ENCODE results near the gene ACTRT3. TPM values are rescaled to one million over a fixed set of nuclear protein-coding genes. Genes with fewer than 3 reads are reported as not detected.

ACTRT3 gene
- total RNA-seq, 2 donors from 2014 or later: 0.46 to 4.5 TPM

DNA sequence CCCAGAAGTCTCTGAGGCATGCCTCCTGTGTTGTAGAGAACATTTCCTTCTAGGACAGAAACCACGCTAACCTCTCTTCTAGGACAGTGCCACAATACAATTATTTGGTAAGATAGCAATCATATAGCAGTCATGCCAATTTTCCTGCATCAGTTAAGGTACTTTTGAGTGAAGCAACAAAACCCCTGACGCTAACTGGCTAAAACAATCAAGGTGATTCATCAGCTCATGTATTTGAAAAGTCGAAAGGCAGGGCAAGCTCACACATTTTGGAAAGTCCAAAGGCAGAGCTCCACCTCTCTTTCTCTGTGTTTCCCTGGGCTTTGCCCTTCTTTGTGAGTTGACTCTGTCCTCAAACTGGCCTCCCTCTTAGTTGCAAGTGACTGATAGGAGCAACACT, 14.7 kb downstream of the ACTRT3 start:
- WGBS: 57% methylated on average over 3 of the region's 3 CpGs
- H3K4me1 ChIP-seq (replicated peaks): no peaks in the 10 kb centered on the region
- H3K9me3 ChIP-seq: no peaks in the 10 kb centered on the region
- no peaks in the 10 kb centered on the region for H3K27me3 ChIP-seq (replicated peaks; ENCODE audit: insufficient read depth)
- H3K4me3 ChIP-seq: no peak overlapping the region
- no peak for DNase-seq (ENCODE audit: low spot score)
- TF ChIP-seq POLR2A (IDR thresholded peaks at IDR 0.05) (no peak), POLR2AphosphoS5 (IDR thresholded peaks at IDR 0.05) (no peak), CTCF (IDR thresholded peaks at IDR 0.05) (no peak)
- intact Hi-C loops (cut with DNase I): no loop called here
- H3K36me3 ChIP-seq: no peaks in the 10 kb centered on the region
- H3K27ac ChIP-seq: no peak overlapping the region

GRCh38 chr3:169751875-169752274, 17.5 kb downstream of the ACTRT3 start:
- no peak for DNase-seq (ENCODE audit: low spot score)
- Histone ChIP-seq H3K9me3 (no peaks in the 10 kb centered on the region), H3K27ac (no peak overlapping the region), H3K36me3 (no peaks in the 10 kb centered on the region), H3K4me3 (no peak overlapping the region), H3K27me3 (replicated peaks; ENCODE audit: insufficient read depth) (no peaks in the 10 kb centered on the region), H3K4me1 (replicated peaks) (no peaks in the 10 kb centered on the region)
- WGBS: 74% methylated on average over 2 of the region's 2 CpGs
- TF ChIP-seq CTCF (IDR thresholded peaks at IDR 0.05): no peak
- TF ChIP-seq POLR2AphosphoS5 (IDR thresholded peaks at IDR 0.05): no peak
- TF ChIP-seq POLR2A (IDR thresholded peaks at IDR 0.05): no peak
- intact Hi-C loops (cut with DNase I): no loop called here

DNA sequence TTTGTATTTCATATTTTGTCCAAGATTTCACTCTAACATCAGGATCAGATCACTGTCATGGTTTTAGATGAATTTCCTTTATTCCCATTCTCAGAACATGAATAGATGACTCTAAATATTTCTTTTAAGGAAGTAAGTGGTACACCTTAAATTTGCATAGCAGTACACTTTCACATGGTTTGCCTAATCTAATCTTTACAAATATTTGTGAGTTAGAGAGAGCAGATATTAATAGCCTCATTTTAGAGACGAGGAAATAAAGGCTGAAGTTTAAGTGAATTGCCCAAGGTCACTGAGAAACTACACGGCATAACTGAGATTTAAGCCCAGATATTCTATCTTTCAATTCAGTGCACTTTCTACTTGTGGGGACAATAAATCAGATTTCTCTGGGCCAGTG, 18.7 kb downstream of the ACTRT3 start:
- Histone ChIP-seq H3K4me3 (no peak overlapping the region), H3K36me3 (no peaks in the 10 kb centered on the region), H3K4me1 (replicated peaks) (no peaks in the 10 kb centered on the region), H3K9me3 (no peaks in the 10 kb centered on the region), H3K27ac (no peak overlapping the region), H3K27me3 (replicated peaks; ENCODE audit: insufficient read depth) (no peaks in the 10 kb centered on the region)
- intact Hi-C loops (cut with DNase I): no loop called here
- 63% methylated on average over 2 of the region's 2 CpGs for WGBS
- TF ChIP-seq POLR2A (IDR thresholded peaks at IDR 0.05): no peak
- no peak for TF ChIP-seq CTCF (IDR thresholded peaks at IDR 0.05)
- DNase-seq (ENCODE audit: low spot score): no peak

DNA sequence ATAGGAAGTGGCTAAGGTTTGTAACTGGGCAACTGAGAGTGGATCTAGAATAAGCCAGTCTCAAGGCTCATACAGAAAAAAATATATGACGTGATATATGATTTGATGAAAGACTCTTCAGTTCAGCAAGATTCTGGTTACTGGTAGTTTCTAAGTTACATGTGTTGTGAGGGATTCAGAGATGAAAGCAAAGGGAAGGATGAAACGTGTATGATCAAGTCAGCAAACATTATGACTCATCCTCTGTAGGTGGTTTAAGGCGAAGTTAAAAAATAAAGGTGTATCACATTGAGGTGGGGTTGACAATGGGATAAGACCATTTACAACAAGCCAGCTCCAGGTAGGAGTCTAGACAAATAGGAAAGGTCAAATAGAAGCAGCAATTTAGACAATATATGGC, 20.7 kb downstream of the ACTRT3 start:
- no peak overlapping the region for H3K27ac ChIP-seq
- DNase-seq (ENCODE audit: low spot score): no peak
- 47% methylated on average over 3 of the region's 3 CpGs for WGBS
- no peak overlapping the region for H3K4me3 ChIP-seq
- no peaks in the 10 kb centered on the region for H3K4me1 ChIP-seq (replicated peaks)
- no peaks in the 10 kb centered on the region for H3K27me3 ChIP-seq (replicated peaks; ENCODE audit: insufficient read depth)
- no peaks in the 10 kb centered on the region for H3K36me3 ChIP-seq
- no peaks in the 10 kb centered on the region for H3K9me3 ChIP-seq
- intact Hi-C loops (cut with DNase I): no loop called here
- no peak for TF ChIP-seq POLR2A (IDR thresholded peaks at IDR 0.05)
- no peak for TF ChIP-seq CTCF (IDR thresholded peaks at IDR 0.05)
- TF ChIP-seq POLR2AphosphoS5 (IDR thresholded peaks at IDR 0.05): no peak

DNA sequence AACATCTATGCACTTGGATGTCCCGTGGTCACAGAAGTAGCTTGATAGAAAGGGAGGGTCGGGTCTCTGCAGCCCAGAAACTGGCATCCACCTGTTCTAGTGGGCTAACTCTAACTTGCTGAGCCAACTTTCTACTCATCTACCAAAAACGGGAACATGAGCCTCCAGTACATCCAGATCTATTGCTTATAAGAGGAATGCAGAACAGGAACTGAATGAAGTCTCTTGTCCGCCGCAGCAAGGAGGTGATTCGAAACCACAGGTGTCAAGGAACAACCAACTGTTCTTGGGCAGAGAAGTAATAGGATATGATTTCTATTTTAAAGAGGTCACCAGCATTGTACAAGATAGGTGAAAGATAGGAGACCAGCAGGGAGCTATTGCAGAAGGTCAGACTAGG, 22.4 kb downstream of the ACTRT3 start:
- 74% methylated on average over 6 of the region's 6 CpGs for WGBS
- Histone ChIP-seq H3K27ac (no peak overlapping the region), H3K4me3 (no peak overlapping the region), H3K27me3 (replicated peaks; ENCODE audit: insufficient read depth) (no peaks in the 10 kb centered on the region), H3K36me3 (no peaks in the 10 kb centered on the region), H3K4me1 (replicated peaks) (no peaks in the 10 kb centered on the region), H3K9me3 (no peaks in the 10 kb centered on the region)
- TF ChIP-seq POLR2A (IDR thresholded peaks at IDR 0.05) (no peak), CTCF (IDR thresholded peaks at IDR 0.05) (no peak), POLR2AphosphoS5 (IDR thresholded peaks at IDR 0.05) (no peak)
- intact Hi-C loops (cut with DNase I): no loop called here
- DNase-seq (ENCODE audit: low spot score): no peak

Data from prostate gland (tissue), 2 donors.